H1 (cell line): ENCODE results near the gene PPP1R15B.

ENCODE experiments used
- POLR2AphosphoS5 ChIP-seq: IDR thresholded peaks from 2 replicates; pipeline ENCODE4 v1.6.1; 2011; ENCODE audit warnings: low read depth, low read length
- SUZ12 ChIP-seq: fragments of 200-600 bp; sonication (generic); IDR thresholded peaks from 2 replicates; pipeline ENCODE4 v1.6.1; 2012; ENCODE audit warnings: mild to moderate bottlenecking, inconsistent platforms, low read length, moderate library complexity, mixed read lengths
- TF ChIP-seq, protein P1 (sequence below), 3 experiments: IDR thresholded peaks; 1 replicate in 2 of 3; 2 replicates in 1 of 3; pipeline versions ENCODE4 v1.5.1 to v1.6.1; 2011; ENCODE audit warnings: low read length in 3 of 3, mild to moderate bottlenecking in 3 of 3, inconsistent platforms in 2 of 3, low read depth in 1 of 3, moderate library complexity in 1 of 3; ENCODE audit not compliant: insufficient read depth in 1 of 3; ENCODE audit errors: control extremely low read depth in 1 of 3

DNA sequence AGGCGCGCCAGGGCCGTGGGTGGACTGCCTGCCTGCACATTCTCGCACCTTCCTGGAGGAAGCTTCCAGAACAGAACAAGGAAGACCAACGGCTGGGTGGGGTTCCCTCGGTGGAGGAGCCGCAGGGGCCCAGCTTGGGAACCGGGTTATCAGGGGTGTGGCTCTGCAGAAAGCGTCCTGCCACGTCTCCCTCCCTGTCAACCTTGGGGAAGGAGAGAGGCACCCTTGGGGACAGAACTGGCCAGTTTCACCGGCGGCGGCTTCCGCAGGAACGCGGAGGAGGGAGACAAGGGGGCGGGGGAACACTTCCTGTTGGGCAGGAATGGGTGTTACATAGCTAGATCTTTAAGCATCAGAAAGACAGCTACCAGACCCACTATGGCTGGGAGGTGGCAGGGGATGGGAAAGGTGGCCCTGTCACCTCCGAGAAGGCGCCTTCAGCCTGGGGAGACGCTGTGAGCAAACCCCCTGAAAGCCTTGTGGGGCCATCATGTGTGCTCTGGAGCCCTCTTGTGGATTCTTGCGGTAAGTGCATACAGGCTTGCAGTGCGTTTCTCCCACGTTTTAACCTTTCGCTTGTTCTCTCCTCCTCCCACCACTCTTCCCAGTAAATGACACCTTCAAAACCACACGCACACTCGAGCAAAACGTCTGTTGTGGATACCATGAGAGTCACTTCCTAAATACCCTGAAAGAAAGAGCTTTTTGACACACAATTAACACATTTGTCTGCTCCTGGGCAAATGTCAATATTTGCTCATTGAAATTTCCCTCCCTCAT, 48.1 kb downstream of the PPP1R15B start:
- no peak for TF ChIP-seq SUZ12
- no peak for TF ChIP-seq POLR2AphosphoS5
- TF ChIP-seq, protein P1, sequence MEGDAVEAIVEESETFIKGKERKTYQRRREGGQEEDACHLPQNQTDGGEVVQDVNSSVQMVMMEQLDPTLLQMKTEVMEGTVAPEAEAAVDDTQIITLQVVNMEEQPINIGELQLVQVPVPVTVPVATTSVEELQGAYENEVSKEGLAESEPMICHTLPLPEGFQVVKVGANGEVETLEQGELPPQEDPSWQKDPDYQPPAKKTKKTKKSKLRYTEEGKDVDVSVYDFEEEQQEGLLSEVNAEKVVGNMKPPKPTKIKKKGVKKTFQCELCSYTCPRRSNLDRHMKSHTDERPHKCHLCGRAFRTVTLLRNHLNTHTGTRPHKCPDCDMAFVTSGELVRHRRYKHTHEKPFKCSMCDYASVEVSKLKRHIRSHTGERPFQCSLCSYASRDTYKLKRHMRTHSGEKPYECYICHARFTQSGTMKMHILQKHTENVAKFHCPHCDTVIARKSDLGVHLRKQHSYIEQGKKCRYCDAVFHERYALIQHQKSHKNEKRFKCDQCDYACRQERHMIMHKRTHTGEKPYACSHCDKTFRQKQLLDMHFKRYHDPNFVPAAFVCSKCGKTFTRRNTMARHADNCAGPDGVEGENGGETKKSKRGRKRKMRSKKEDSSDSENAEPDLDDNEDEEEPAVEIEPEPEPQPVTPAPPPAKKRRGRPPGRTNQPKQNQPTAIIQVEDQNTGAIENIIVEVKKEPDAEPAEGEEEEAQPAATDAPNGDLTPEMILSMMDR (IDR thresholded peaks at IDR 0.05; ENCODE audit: control extremely low read depth in 1 of 3, insufficient read depth in 1 of 3, low read depth in 1 of 3, low read length in 3 of 3): peak; percentile 84 to 98 (median 93)
